ENCODE data around the gene ZNF280B. TPM values are rescaled to one million over a fixed set of nuclear protein-coding genes. Genes with fewer than 3 reads are reported as not detected.

The ZNF280B gene
- total RNA-seq, 1 experiment from 2014 or later = 8.2 TPM

GRCh38 chr22:22555596-22555995 lies 47.1 kb upstream of the ZNF280B start:
- no peaks in the 10 kb centered on the region for H3K4me1 ChIP-seq (ENCODE audit: insufficient read depth, low read length)
- no peak overlapping the region for H4K8ac ChIP-seq (replicated peaks; ENCODE audit: insufficient read length, low read depth, low read length)
- H3K18ac ChIP-seq (ENCODE audit: insufficient read length, low read depth, low read length) = no peak overlapping the region
- no peak overlapping the region for H2AFZ ChIP-seq (ENCODE audit: low read length)
- no peak overlapping the region for H3K27ac ChIP-seq (ENCODE audit: insufficient read length, low read depth, low read length)
- H3K4ac ChIP-seq (ENCODE audit: low read depth, low read length) = no peak overlapping the region
- no peak overlapping the region for H3K56ac ChIP-seq (ENCODE audit: insufficient read length, low read depth, low read length)
- no peak overlapping the region for H2BK20ac ChIP-seq (ENCODE audit: low read depth, low read length, poor library complexity, severe bottlenecking)
- H3K4me2 ChIP-seq (ENCODE audit: insufficient read depth, insufficient read length, low read length) = no peak overlapping the region
- H4K20me1 ChIP-seq (ENCODE audit: control insufficient read depth, insufficient read depth, insufficient read length) = no peaks in the 10 kb centered on the region
- no peak for DNase-seq
- Mint-ChIP-seq H3K4me1 (no peaks in the 10 kb centered on the region), H3K9me3 (peaks cover 11 to 15% of the 10 kb centered on the region in 2 experiments; a peak in 4 of 5 replicates), H3K36me3 (ENCODE audit: insufficient read depth in 1 of 3, low read depth in 3 of 3) (peaks cover 0 to 7% (median 4%) of the 10 kb centered on the region in 3 experiments; a peak in 4 of 7 replicates), H3K4me3 (no peak overlapping the region), H3K27me3 (ENCODE audit: low read depth) (peaks cover 84% of the 10 kb centered on the region), H3K27ac (no peak overlapping the region)
- H3K9ac ChIP-seq (ENCODE audit: extremely low read depth, insufficient read length, low read length) = no peak overlapping the region
- peaks cover 14% of the 10 kb centered on the region; the same call in 1 of the 2 replicates for H3K27me3 ChIP-seq (ENCODE audit: insufficient read depth, low read length)
- H3K79me2 ChIP-seq (ENCODE audit: insufficient read depth, low read length) = no peaks in the 10 kb centered on the region
- H3T11ph ChIP-seq (ENCODE audit: low read length) = no peak overlapping the region
- no CpG with 5 or more reads among the region's 9 CpGs for WGBS (ENCODE audit: extremely low coverage, insufficient read length, low lambda C conversion rate)
- no peak overlapping the region for H2AK5ac ChIP-seq (ENCODE audit: insufficient read length, low read length)
- no peak overlapping the region for H2BK12ac ChIP-seq (ENCODE audit: insufficient read length, low read depth, low read length)
- no peak overlapping the region for H3K23ac ChIP-seq (ENCODE audit: insufficient read length, low read depth, low read length)
- no peak overlapping the region for H2BK5ac ChIP-seq (ENCODE audit: insufficient read length, low read length)
- no peak overlapping the region for H2BK15ac ChIP-seq (ENCODE audit: low read depth, low read length)
- no peak overlapping the region for H2BK120ac ChIP-seq (ENCODE audit: low read depth, low read length, poor library complexity, severe bottlenecking)
- no peaks in the 10 kb centered on the region for H3K23me2 ChIP-seq (ENCODE audit: insufficient read length, low read depth, low read length, poor library complexity, severe bottlenecking)
- no peak overlapping the region for H3K14ac ChIP-seq (ENCODE audit: insufficient read depth, low read length)
- no peak overlapping the region for H4K5ac ChIP-seq (ENCODE audit: insufficient read length, low read depth, low read length)
- H4K91ac ChIP-seq (ENCODE audit: insufficient read length, low read depth, low read length) = no peak overlapping the region
- no peaks in the 10 kb centered on the region for H3K79me1 ChIP-seq (ENCODE audit: insufficient read depth, low read depth, low read length, poor library complexity, severe bottlenecking)
- TF ChIP-seq CTCF (conservative IDR thresholded peaks at IDR 0.05) = no peak
- H3K9me3 ChIP-seq (ENCODE audit: control insufficient read depth, low read depth, low read length) = no peaks in the 10 kb centered on the region
